Right renal pelvis (tissue), 4 donors: ENCODE results near the gene SNED1. TPM values are rescaled to one million over a fixed set of nuclear protein-coding genes. Genes with fewer than 3 reads are reported as not detected.

ENCODE experiments used
- DNase-seq, 4 donors: peaks; one replicate each; pipeline ENCODE4 v3.0.0-alpha.2; 2013; ENCODE audit warnings: low read depth in 4 of 4, low spot score in 3 of 4, missing footprints in 1 of 4
- polyA plus RNA-seq, 4 donors: library from polyadenylated mRNA; unstranded; fragments of 120-200 nt; gene quantifications; one replicate each; pipeline ENCODE4 v1.2.1, GENCODE V29; 2013; ENCODE audit not compliant: insufficient read length in 4 of 4

The SNED1 gene
- polyA plus RNA-seq, 4 donors = 7.9 to 9.2 (median 8.7) TPM

GRCh38 chr2:241116606-241117560 lies 118.5 kb downstream of the SNED1 start:
- no peak for DNase-seq

GRCh38 chr2:241118737-241119505 lies 120.5 kb downstream of the SNED1 start:
- DNase-seq = no peak

- DNase-seq = no peak
Measured at GRCh38 chr2:241120440-241120839, 122.0 kb downstream of the SNED1 start.

- DNase-seq = no peak
Measured at GRCh38 chr2:241121008-241121407, 122.6 kb downstream of the SNED1 start.

- no peak for DNase-seq
Measured at GRCh38 chr2:241122376-241123002, 124.1 kb downstream of the SNED1 start.

- no peak for DNase-seq
Measured at GRCh38 chr2:241123816-241124536, 125.6 kb downstream of the SNED1 start.

GRCh38 chr2:241125626-241126025 lies 127.2 kb downstream of the SNED1 start:
- DNase-seq = no peak

GRCh38 chr2:241126201-241126611 lies 127.8 kb downstream of the SNED1 start:
- DNase-seq = no peak

- DNase-seq = no peak
Measured at GRCh38 chr2:241126771-241127202, 128.4 kb downstream of the SNED1 start.

GRCh38 chr2:241128266-241128665 lies 129.8 kb downstream of the SNED1 start:
- DNase-seq = no peak

- DNase-seq = no peak
Measured at GRCh38 chr2:241129086-241129871, 130.9 kb downstream of the SNED1 start.

- DNase-seq = no peak
Measured at GRCh38 chr2:241130316-241130715, 131.9 kb downstream of the SNED1 start.

GRCh38 chr2:241131531-241131930 lies 133.1 kb downstream of the SNED1 start:
- DNase-seq = no peak

GRCh38 chr2:241132538-241133435 lies 134.4 kb downstream of the SNED1 start:
- no peak for DNase-seq

- DNase-seq = no peak
Measured at GRCh38 chr2:241133436-241133820, 135.0 kb downstream of the SNED1 start.

GRCh38 chr2:241134711-241135110 lies 136.3 kb downstream of the SNED1 start:
- no peak for DNase-seq

GRCh38 chr2:241135737-241136136 lies 137.3 kb downstream of the SNED1 start:
- no peak for DNase-seq

GRCh38 chr2:241136191-241136590 lies 137.8 kb downstream of the SNED1 start:
- no peak for DNase-seq
